Neural cell (in vitro differentiated cells): ENCODE data around the gene AGXT. TPM values are rescaled to one million over a fixed set of nuclear protein-coding genes. Genes with fewer than 3 reads are reported as not detected.

Experiments
- H2AFZ ChIP-seq: fragments of 200-600, 300-800 bp; sonication (generic), shearing (Covaris generic); 2 replicates; pipeline ENCODE4 v1.6.0; 2014; ENCODE audit warnings: low read depth, mild to moderate bottlenecking, antibody characterized with exemption, low read length, moderate library complexity
- H3F3A ChIP-seq: fragments of 200-600 bp; shearing (Covaris generic); 2 replicates; pipeline ENCODE4 v1.6.1; 2016; ENCODE audit warnings: mild to moderate bottlenecking, moderate library complexity, mixed read lengths, antibody characterized with exemption, low read length; ENCODE audit not compliant: insufficient read depth, poor library complexity, severe bottlenecking
- H3K27ac ChIP-seq: fragments of 200-600, 300-800 bp; sonication (generic), shearing (Covaris generic); 2 replicates; pipeline ENCODE4 v1.5.1; 2014; ENCODE audit warnings: mild to moderate bottlenecking, low read length, moderate library complexity
- H3K27me3 ChIP-seq: fragments of 300-800, 200-600 bp; sonication (generic), shearing (Covaris generic); 2 replicates; pipeline ENCODE4 v1.6.0; 2014; ENCODE audit warnings: mild to moderate bottlenecking, low read depth, low read length, moderate library complexity; ENCODE audit not compliant: insufficient read depth
- H3K36me3 ChIP-seq: fragments of 300-800, 200-600 bp; sonication (generic), shearing (Covaris generic); 2 replicates; pipeline ENCODE4 v1.5.1; 2014; ENCODE audit warnings: mild to moderate bottlenecking, antibody characterized with exemption, low read length, moderate library complexity; ENCODE audit not compliant: insufficient read depth
- H3K4me2 ChIP-seq: fragments of 300-800, 200-600 bp; sonication (generic), shearing (Covaris generic); 2 replicates; pipeline ENCODE4 v1.6.0; 2014; ENCODE audit warnings: mild to moderate bottlenecking, low read length
- H3K4me3 ChIP-seq: fragments of 300-800, 200-600 bp; sonication (generic), shearing (Covaris generic); 2 replicates; pipeline ENCODE4 v1.5.1; 2014; ENCODE audit warnings: mild to moderate bottlenecking, low read length, moderate library complexity
- H3K79me2 ChIP-seq: fragments of 200-600 bp; shearing (Covaris generic); replicated peaks from 2 replicates; pipeline ENCODE4 v1.6.0; 2014; ENCODE audit warnings: mild to moderate bottlenecking, low read length, moderate library complexity; ENCODE audit not compliant: insufficient read depth
- H3K9ac ChIP-seq: fragments of 300-800, 200-600 bp; sonication (generic), shearing (Covaris generic); 2 replicates; pipeline ENCODE4 v1.6.1; 2016; ENCODE audit warnings: mild to moderate bottlenecking, low read length, mixed read lengths
- H3K9me2 ChIP-seq: fragments of 200-600 bp; shearing (Covaris generic); 2 replicates; pipeline ENCODE4 v1.6.1; 2016; ENCODE audit warnings: mild to moderate bottlenecking, low read length, mixed read lengths; ENCODE audit not compliant: insufficient read depth
- H3K9me3 ChIP-seq: fragments of 200-600, 300-800 bp; sonication (generic), shearing (Covaris generic); 2 replicates; pipeline ENCODE4 v1.6.1; 2016; ENCODE audit warnings: mild to moderate bottlenecking, mixed run types, low read length, moderate library complexity, mixed read lengths
- H4K20me1 ChIP-seq: fragments of 200-600 bp; shearing (Covaris generic); 2 replicates; pipeline ENCODE4 v1.6.1; 2016; ENCODE audit warnings: mild to moderate bottlenecking, mixed run types; ENCODE audit not compliant: insufficient read depth
- CTCF ChIP-seq: fragments of 450-650 bp; IDR thresholded peaks from 2 replicates; pipeline ENCODE4 v1.5.1; 2014; ENCODE audit warnings: antibody characterized with exemption, mild to moderate bottlenecking, moderate library complexity; ENCODE audit not compliant: poor library complexity, severe bottlenecking
- EP300 ChIP-seq: fragments of 450-650 bp; conservative IDR thresholded peaks from 2 replicates; pipeline ENCODE4 v1.6.1; 2014; ENCODE audit warnings: antibody characterized with exemption, mild to moderate bottlenecking, moderate library complexity; ENCODE audit not compliant: poor library complexity, severe bottlenecking
- EZH2 ChIP-seq: fragments of 200-600, 300-800 bp; shearing (Covaris generic), sonication (generic); IDR thresholded peaks from 2 replicates; pipeline ENCODE4 v1.6.1; 2014; ENCODE audit warnings: antibody characterized with exemption, low read length, borderline replicate concordance, mild to moderate bottlenecking; ENCODE audit not compliant: insufficient read depth, poor library complexity, severe bottlenecking
- MXI1 ChIP-seq: fragments of 450-650 bp; conservative IDR thresholded peaks from 2 replicates; pipeline ENCODE4 v1.6.1; 2014; ENCODE audit warnings: antibody characterized with exemption, mild to moderate bottlenecking; ENCODE audit not compliant: poor library complexity, severe bottlenecking
- POLR2AphosphoS5 ChIP-seq: IDR thresholded peaks from 2 replicates; pipeline ENCODE4 v1.6.1; 2012
- RAD21 ChIP-seq: fragments of 450-650 bp; conservative IDR thresholded peaks from 2 replicates; pipeline ENCODE4 v1.6.1; 2014; ENCODE audit warnings: antibody characterized with exemption, mild to moderate bottlenecking, moderate library complexity
- REST ChIP-seq: IDR thresholded peaks from 2 replicates; pipeline ENCODE4 v1.6.1; 2012; ENCODE audit warnings: borderline replicate concordance
- SMC3 ChIP-seq: fragments of 450-650 bp; conservative IDR thresholded peaks from 2 replicates; pipeline ENCODE4 v1.6.1; 2014; ENCODE audit warnings: antibody characterized with exemption, mild to moderate bottlenecking, moderate library complexity; ENCODE audit not compliant: poor library complexity
- TAF1 ChIP-seq: IDR thresholded peaks from 2 replicates; pipeline ENCODE4 v1.6.1; 2012; ENCODE audit warnings: low read depth
- polyA plus RNA-seq: library from polyadenylated mRNA; depleted of rRNA; stranded (reverse); fragments of >200 nt; gene quantifications from 2 replicates; pipeline ENCODE4 v1.2.3, GENCODE V29; 2014

AGXT gene
- polyA plus RNA-seq, 1 donor from 2014 or later = not detected

DNA sequence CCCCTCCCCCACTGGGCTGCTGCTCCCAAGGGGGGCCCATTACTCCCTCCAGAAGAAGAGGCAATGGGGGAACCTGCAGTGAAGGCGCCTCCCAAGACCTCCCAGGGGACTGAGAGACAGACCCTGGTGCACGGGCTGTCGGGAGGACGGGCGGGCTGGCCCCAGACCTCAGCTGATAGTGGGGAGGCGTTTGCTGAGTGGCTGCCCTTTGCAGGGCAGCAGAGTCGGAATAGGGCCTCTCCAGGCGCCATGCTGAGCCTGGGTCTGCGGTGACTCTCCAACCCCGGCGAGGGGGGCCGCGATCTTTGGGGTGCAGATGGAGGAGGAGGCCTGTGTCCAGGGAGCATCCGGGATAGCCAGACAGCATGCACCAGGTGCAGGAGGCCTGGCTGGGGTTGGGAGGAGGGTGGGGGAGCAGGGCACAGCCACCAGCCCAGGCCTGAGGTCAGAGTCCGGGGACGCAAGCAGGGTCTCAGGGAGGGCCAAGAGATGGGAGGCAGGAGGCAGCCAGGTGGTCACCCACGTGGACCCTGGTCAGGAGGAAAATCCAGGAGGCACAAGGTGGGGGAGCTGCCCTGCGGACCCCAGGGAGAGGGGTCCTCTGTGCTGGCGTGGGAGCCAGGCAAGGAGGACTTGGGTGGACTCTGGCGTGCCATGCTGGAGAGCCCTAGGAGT is 48.5 kb downstream of the AGXT start:
- Histone ChIP-seq H3K79me2 (no peaks in the 10 kb centered on the region), H3K4me3 (no peak overlapping the region), H3K27me3 (peaks cover 6% of the 10 kb centered on the region), H3K4me2 (no peak overlapping the region), H3K27ac (no peak overlapping the region), H3F3A (no peaks in the 10 kb centered on the region), H3K9ac (no peak overlapping the region), H2AFZ (no peak overlapping the region), H3K9me3 (no peaks in the 10 kb centered on the region), H3K36me3 (no peaks in the 10 kb centered on the region), H3K9me2 (no peaks in the 10 kb centered on the region), H4K20me1 (no peaks in the 10 kb centered on the region)
- TF ChIP-seq RAD21 (no peak), EP300 (no peak), SMC3 (no peak), POLR2AphosphoS5 (no peak), MXI1 (no peak), CTCF (no peak), REST (no peak), EZH2 (no peak), TAF1 (no peak)

DNA sequence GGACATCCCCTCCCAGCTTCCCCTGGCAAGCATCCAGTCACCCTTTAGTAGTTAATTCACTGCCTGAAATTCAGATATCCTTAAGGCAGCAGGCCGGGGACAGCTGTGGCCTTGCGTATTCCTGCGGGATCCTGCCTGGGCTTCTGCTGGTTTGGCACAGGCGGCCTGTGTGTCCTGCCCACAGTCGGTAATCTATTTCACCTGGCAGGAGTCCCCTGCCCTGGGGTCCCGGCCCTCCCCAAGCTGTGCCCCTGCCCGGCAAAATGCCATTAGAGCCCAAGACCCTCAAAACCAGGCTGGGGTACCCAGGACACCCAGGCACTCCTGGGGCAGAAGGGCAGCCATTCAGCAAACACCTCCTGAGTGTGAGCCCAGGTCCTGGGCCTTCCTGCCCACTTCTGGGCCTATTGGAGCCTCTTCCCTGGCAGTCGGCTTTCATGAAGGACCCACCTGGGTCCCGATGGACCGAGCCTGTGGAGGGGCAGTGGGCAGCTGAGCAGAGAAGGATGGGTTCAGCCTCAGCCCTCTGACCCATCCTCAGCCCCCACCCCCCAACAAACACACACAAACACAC is 49.1 kb downstream of the AGXT start:
- Histone ChIP-seq H3K4me3 (no peak overlapping the region), H3K9me2 (no peaks in the 10 kb centered on the region), H2AFZ (no peak overlapping the region), H3K36me3 (no peaks in the 10 kb centered on the region), H3K27me3 (peaks cover 6% of the 10 kb centered on the region), H3F3A (no peaks in the 10 kb centered on the region), H3K9me3 (no peaks in the 10 kb centered on the region), H3K79me2 (no peaks in the 10 kb centered on the region), H3K27ac (no peak overlapping the region), H3K9ac (no peak overlapping the region), H3K4me2 (no peak overlapping the region), H4K20me1 (no peaks in the 10 kb centered on the region)
- TF ChIP-seq EZH2 (no peak), REST (no peak), RAD21 (no peak), POLR2AphosphoS5 (no peak), MXI1 (no peak), EP300 (no peak), CTCF (no peak), SMC3 (no peak), TAF1 (no peak)
